NT2/D1 (cell line): ENCODE data around the gene ACSL6.

ENCODE experiments used
- SUZ12 ChIP-seq: IDR thresholded peaks from 2 replicates; pipeline ENCODE4 v1.6.1; 2011; ENCODE audit not compliant: insufficient read length, insufficient read depth; ENCODE audit errors: extremely low read depth
- ZNF274 ChIP-seq: IDR thresholded peaks from 2 replicates; pipeline ENCODE4 v1.6.1; 2011; ENCODE audit warnings: mild to moderate bottlenecking, low read depth, low read length

- no peak for TF ChIP-seq ZNF274
- TF ChIP-seq SUZ12: no peak
Observed at GRCh38 chr5:131994090-131994489, 17.4 kb downstream of the ACSL6 start.
